Fibroblast of the conjunctiva (primary cell): ENCODE results near the gene HIBCH.
A peak's percentile ranks its signal among the peaks of the same experiment; 100 is the strongest.
"Not testable (repeated sequence)": the region's sequence is repeated elsewhere in the genome, so short reads cannot be mapped to it uniquely, and the experiment has no call there.

Source experiments
- DNase-seq: peaks from one replicate; pipeline ENCODE4 v3.0.0-alpha.2; 2010; ENCODE audit warnings: low read depth

HIBCH gene

GRCh38 chr2:190235551-190236075 is 84.0 kb downstream of the HIBCH start:
- no peak for DNase-seq

DNA sequence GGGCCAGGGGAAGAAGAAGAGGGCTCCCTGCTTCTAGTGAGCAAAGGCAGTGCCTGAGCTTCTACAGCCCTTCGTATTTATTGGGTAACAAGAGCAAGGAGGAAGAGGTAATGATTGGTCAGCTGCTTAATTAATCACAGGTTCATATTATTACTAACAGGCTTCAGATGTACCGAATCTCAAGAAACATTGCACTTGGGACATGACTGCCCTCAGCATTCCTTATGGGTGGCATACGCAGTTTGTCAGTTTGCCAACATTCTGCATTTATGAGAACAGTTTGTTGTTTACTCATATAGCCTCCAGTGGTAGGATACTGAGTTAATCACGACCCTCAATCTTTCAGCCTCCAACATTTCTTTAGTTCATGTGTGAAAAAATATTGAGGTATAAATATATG is 84.5 kb downstream of the HIBCH start:
- DNase-seq: no peak

GRCh38 chr2:190223989-190224388 is 95.6 kb downstream of the HIBCH start:
- not testable (repeated sequence) for DNase-seq

DNA sequence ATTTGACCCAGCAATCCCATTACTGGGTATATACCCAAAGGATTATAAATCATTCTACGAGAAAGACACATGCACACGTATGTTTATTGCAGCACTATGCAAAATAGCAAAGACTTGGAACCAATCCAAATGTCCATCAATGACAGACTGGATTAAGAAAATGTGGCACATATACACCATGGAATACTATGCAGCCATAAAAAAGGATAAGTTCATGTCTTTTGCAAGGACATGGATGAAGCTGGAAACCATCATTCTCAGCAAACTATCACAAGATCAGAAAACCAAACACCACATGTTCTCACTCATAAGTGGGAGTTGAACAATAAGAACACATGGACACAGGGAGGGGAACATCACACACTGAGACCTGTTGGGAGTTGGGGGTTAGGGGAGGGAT is 96.9 kb downstream of the HIBCH start:
- DNase-seq: not testable (repeated sequence)

DNA sequence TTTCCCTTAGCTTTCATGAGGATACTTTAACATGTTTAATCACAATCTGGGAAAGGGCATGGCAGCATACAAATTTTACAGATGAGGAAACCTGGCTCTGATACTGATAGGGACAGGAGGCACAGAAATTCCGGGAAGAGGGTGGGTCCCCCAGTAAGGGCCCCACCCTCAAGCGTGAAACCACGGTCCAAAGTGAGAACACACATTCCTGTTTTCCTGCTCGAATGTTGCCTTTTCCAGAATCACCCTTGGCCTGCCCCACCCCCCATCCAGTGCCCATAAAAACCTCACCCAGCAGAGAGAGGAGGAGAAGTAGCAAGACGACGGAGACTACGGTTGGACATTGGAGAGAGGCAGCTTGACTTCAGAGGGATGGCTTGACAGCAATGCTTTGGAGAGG is 98.2 kb downstream of the HIBCH start:
- no peak for DNase-seq

DNA sequence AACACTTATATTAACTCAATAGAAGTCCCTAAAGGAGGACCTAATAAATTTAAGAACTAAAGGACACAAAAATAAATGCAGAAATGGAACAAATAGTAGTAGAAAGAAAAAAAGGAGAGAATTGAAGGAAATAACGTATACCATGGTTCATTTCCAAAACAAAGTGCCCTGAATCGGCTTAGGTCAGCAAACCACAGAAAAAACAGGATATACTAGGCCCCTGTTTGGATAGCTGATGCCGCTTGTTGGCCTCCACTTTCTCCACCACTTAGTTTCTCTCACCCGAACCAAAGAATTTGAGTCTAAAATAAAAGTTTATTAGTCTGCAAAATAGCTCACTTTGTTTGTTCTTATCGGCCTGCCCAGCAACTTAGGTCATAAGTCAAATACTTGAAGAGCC is 100.4 kb downstream of the HIBCH start:
- DNase-seq: no peak

DNA sequence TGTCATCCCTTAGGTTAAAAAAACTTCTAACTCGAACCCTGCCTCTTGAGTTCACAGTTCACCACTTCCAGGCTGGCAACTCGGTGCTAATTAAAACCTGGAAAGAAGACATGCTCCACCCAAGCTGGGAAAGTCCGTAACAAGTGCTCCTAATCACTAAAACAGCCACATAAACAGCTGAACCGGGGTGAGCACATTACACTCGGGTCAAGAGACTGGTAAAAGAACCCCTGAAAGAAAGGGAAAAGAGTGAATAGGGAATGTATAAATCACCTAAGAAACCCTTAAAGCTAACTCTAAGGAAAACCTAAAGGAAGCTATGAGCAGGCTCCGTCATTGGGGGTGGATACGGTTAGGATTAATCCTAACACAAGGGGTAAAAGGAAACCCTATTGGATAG is 102.0 kb downstream of the HIBCH start:
- DNase-seq: no peak

- DNase-seq: no peak
Measured at GRCh38 chr2:190216829-190217228, 102.8 kb downstream of the HIBCH start.

- DNase-seq: no peak
Measured at GRCh38 chr2:190215620-190216019, 104.0 kb downstream of the HIBCH start.

GRCh38 chr2:190214426-190215194 is 105.0 kb downstream of the HIBCH start:
- peak; percentile 29 for DNase-seq

- no peak for DNase-seq
Measured at GRCh38 chr2:190213441-190214335, 105.9 kb downstream of the HIBCH start.

GRCh38 chr2:190210471-190210870 is 109.2 kb downstream of the HIBCH start:
- DNase-seq: no peak

DNA sequence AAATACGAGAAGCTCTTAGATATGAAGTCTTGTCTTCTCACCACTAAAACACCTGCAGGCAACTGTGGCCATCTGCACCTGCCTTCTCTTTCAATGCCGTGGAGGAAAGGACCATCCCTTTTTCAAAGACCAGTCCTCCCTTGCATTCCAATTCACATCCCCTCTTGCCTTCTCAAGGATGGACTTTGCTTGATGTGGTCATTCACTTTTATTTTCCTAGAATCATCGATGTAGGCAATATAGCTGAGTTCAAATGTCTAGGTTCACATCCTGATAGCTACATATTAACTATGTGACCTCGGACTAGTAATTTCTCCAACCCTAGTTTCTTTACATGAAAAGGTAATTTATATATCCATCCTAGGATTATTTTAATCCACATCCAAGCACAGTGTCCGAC is 110.1 kb downstream of the HIBCH start:
- no peak for DNase-seq

DNA sequence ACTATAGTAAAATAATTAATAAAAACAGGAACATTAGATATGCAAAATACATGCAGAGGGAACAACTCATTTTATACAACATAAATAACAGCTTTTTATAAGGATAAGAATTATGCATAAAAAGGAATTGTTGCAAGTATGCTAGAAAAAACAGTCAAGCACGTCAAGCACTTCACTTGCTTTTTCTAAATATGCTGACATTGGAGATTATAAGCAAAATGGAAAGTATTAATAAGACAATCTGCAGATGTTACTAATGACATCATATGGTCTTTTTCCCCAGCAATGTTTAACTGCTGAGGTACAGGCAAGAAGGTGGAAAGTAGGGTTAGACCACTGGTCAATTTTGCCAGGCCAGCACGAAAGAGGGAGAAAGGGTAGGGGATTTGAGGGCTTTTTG is 111.7 kb downstream of the HIBCH start:
- DNase-seq: no peak

GRCh38 chr2:190205657-190206056 is 114.0 kb downstream of the HIBCH start:
- peak; percentile 28 for DNase-seq

GRCh38 chr2:190202604-190203003 is 117.0 kb downstream of the HIBCH start:
- DNase-seq: no peak

- no peak for DNase-seq
Measured at GRCh38 chr2:190202018-190202417, 117.6 kb downstream of the HIBCH start.

DNA sequence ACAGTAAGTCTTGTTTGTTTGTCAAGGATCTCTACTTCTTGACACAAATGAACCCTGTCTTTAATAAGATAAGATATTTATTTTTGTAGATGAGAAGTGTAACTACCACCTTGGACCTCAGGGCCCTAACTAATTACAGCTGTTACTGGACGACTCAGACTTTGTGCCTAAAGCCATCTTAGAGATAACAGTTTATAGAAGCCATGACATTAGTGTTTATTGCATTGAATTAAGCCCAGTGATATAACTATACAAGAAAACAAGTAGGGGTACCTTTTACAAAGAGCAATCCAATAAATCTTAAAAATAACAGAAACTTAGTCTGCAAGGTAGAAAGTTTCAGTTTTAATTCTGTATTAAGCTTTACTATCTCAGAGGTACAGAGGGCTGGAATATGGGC is 119.0 kb downstream of the HIBCH start:
- DNase-seq: no peak

- DNase-seq: no peak
Measured at GRCh38 chr2:190199530-190199929, 120.1 kb downstream of the HIBCH start.

GRCh38 chr2:190199109-190199508 is 120.5 kb downstream of the HIBCH start:
- no peak for DNase-seq

DNA sequence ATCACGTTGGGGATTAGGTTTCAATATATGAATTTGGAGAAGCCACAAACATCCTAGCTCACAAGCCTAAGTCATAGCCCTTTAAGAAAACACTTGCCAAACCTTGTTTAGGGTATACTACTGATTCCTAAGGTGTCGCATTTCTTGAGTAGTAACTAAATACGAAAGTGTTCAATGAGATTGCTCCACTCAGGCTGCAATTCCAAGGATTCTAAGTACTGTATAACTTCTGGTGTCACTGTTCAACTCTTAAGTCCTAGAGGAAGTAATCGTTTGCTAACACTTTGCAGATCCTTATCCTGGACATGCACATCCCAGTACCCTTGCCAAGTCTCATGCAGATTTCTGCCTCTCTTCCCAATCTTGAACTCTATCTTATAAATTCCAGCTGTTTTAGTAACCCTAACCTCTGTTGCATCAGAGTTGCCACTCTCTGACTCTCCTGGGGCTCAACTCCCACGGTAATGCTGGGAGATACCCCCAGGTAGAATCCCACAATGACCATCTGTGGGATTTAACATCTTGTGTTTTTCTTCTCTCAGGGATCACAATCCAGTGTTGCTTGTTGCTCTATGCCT is 122.4 kb downstream of the HIBCH start:
- no peak for DNase-seq

GRCh38 chr2:190190507-190191162 is 129.0 kb downstream of the HIBCH start:
- DNase-seq: no peak
